Left lobe of liver (tissue), 2 donors: Measurements from ENCODE around the gene ANKRD63. TPM values are rescaled to one million over a fixed set of nuclear protein-coding genes. Genes with fewer than 3 reads are reported as not detected.
A peak's percentile ranks its signal among the peaks of the same experiment; 100 is the strongest.

Source experiments
- ATAC-seq: fragments of 200-7000 bp; cut with Tn5 transposase; one replicate; pipeline ENCODE4 v1.9.1; 2020; ENCODE audit warnings: mild to moderate bottlenecking, moderate library complexity
- DNase-seq: peaks from one replicate; pipeline ENCODE4 v3.0.0-alpha.2; 2020; ENCODE audit warnings: low spot score
- total RNA-seq: library from RNA; stranded (reverse); gene quantifications from one replicate; pipeline ENCODE4 v1.2.1, GENCODE V29; 2021
- donor health status: DM: no; HTN: no; CAD: no; lungs with moderate emphysema.
- donor health status: DM: no; HTN: yes; CAD: no.

ANKRD63 gene
- total RNA-seq, 1 donor from 2014 or later, result not detected

DNA sequence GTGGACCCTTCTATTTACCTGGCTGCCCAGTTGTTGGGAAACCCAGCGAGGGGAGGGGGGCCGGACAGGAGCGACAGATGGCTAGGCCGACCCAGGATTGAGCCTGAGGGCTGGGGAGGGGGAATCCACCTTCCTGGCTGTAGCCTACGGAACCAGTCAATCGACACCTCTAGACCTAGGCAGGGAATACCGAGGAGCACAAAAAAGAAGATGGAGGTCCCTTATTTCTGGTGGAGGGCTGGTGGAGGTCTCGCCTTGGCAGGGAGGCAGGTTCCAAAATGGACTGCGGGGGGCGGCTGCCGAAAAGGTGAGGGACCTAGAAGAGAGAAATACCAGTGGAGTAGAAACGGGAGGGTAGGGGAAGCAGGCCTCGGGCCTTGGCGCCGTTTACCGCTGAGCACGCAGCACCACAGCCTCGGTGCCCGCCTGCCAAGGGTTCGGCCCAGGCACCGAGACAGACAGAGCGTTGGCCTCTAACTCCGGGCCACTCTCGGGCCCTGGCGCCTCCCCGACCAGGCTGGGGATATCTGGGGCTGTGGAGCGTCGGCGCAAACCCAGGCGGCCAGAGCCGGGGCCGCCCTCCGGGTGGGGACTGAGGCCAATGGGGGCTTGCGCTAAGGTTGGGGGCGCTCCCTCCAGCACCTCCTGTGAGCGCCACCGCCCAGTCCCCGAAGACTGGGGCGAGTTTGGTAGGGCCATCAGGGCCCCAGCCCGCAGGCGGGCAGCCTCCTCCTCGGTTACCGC lies 1.6 kb downstream of the ANKRD63 start:
- no peak for DNase-seq

DNA sequence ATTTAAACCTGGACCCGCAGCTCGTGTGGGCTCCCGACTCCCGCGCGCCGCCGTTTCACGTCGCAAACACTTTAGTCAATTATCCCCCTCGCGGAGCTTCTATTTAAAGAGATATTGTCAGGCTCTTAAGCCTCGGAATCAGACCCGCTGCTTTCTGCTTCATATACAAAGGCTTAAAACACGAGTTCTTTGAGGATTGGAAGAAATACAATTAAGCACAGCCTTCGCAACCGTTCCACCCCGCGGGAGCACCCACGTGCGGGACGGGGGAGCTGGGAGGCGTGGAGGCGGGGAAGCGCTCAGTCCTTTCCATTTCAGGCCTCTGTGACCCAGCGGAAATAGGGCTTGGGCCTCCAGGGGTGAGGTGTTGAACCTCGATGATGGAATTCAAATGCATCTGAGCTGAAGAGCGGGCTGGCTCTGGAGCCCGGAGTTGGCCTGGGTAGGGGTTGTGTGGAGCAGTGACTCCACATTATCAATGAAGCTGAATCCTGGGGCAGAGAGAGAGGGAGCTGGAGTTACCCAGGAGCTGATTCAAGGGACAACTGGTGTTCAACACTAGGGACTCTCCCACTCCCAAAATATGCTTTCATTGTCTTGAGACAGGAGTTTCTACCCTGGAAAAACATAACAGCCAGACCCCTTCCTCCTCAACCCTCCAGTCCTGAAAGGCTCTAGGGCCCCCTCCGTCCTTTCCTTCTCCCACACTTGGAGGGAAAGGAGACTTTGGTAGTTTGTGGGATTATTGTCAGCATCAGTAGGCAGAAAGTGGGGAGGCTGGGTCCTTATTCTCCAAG lies 2.4 kb downstream of the ANKRD63 start:
- ATAC-seq (no peak), DNase-seq (no peak)

More for the DNA sequence above, 1.6 kb downstream of the ANKRD63 start:
- no peak for ATAC-seq

DNA sequence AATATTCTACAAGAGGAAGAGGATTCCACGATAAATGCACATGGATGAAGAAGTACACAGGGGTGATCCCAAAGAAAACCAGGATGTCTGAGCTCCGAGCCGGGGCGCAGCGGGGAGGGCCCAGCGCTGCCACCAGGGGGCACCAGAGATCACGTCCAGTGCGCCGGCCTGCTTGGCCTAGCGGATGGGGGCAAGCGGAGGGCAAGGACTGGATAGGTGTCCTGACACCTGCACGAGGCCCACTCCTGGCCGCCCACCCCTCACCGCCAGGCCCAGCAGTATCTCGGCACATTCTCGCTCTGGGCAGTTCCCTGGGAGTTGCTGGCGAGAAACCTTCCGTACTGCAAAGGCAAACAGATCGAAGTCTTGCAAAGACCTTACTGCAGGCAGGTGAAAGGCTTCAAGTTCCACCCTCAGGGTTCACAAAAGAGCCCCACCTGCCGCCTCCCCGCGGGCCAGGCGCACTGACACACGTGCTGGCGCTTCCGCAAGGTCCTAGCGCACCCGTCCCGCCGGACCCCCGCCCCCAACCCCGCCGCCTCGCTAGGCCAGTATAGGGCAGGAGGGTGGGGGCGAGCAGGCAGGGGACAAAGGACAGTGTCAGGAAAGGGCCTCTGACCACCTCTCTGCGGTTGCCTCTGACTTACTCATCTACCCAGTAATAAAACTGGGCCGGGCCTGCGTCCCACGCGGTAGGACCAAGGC lies 3.3 kb downstream of the ANKRD63 start:
- DNase-seq, result peak; percentile 75

GRCh38 chr15:40278026-40278425 lies 4.8 kb downstream of the ANKRD63 start:
- DNase-seq, result no peak

More for the DNA sequence above, 3.3 kb downstream of the ANKRD63 start:
- peak; percentile 71 for ATAC-seq

GRCh38 chr15:40277471-40277870 lies 5.4 kb downstream of the ANKRD63 start:
- no peak for DNase-seq
- no peak for ATAC-seq

More at GRCh38 chr15:40278026-40278425, 4.8 kb downstream of the ANKRD63 start:
- ATAC-seq, result no peak

- ATAC-seq (no peak), DNase-seq (no peak)
Observed at GRCh38 chr15:40276927-40277326, 5.9 kb downstream of the ANKRD63 start.

DNA sequence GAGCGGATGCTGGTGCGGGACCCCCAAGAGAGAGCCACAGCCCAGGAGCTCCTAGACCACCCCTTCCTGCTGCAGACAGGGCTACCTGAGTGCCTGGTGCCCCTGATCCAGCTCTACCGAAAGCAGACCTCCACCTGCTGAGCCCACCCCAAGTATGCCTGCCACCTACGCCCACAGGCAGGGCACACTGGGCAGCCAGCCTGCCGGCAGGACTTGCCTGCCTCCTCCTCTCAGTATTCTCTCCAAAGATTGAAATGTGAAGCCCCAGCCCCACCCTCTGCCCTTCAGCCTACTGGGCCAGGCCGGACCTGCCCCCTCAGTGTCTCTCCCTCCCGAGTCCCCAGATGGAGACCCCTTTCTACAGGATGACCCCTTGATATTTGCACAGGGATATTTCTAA lies 6.9 kb downstream of the ANKRD63 start:
- no peak for DNase-seq
- ATAC-seq, result no peak

DNA sequence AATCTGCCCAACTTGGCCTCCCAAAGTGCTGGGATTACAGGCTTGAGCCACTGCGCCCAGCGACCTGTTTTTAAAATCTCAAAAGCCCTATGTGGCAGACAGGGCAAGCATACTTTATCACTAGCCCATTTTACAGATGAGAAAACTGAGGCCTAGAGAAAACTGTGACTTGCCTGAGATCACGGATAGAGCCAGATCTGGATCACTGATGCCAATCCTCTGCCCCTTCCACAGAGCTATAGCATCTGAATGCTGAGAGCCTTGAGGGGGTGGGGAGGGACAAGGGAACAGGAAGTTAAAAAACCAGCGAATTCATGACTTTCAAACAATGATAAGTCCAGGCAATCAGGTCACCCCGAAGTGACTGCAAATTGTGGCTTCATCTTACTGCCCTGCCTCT lies 7.3 kb downstream of the ANKRD63 start:
- ATAC-seq, result no peak

GRCh38 chr15:40274350-40275274 lies 8.3 kb downstream of the ANKRD63 start:
- ATAC-seq, result peak; percentile 86
- DNase-seq, result peak; percentile 83

More for the DNA sequence above, 7.3 kb downstream of the ANKRD63 start:
- no peak for DNase-seq

GRCh38 chr15:40273428-40273827 lies 9.4 kb downstream of the ANKRD63 start:
- no peak for DNase-seq
- no peak for ATAC-seq

GRCh38 chr15:40272485-40273056 lies 10.3 kb downstream of the ANKRD63 start:
- ATAC-seq, result peak; percentile 52
- no peak for DNase-seq

GRCh38 chr15:40271685-40272484 lies 11.0 kb downstream of the ANKRD63 start:
- no peak for DNase-seq
- peak; percentile 47 for ATAC-seq

- no peak for DNase-seq
- no peak for ATAC-seq
Observed at GRCh38 chr15:40270246-40270995, 12.4 kb downstream of the ANKRD63 start.

DNA sequence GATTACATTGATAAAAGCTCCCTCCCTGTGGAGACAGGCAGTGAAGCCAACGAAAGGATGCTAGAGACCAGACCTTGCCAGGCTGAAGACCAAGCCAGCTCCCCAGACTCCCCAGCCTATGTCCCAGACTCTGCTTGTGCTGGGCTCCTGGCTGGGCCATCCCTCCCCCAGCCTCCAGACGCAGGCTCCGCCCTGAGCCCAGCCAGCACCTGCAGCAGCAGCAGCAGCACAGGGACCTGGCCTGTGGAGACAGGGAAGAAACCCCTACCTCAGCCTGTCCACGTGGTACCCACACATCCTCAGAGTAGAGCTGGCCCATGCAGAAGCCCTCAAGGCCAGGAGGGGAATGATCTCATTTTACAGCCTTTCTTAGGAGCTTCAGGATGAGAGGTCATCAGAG lies 13.3 kb downstream of the ANKRD63 start:
- no peak for DNase-seq
- no peak for ATAC-seq

GRCh38 chr15:40267670-40268069 lies 15.2 kb downstream of the ANKRD63 start:
- DNase-seq, result no peak
- ATAC-seq, result no peak

GRCh38 chr15:40266828-40267304 lies 16.0 kb downstream of the ANKRD63 start:
- ATAC-seq (no peak), DNase-seq (no peak)

DNA sequence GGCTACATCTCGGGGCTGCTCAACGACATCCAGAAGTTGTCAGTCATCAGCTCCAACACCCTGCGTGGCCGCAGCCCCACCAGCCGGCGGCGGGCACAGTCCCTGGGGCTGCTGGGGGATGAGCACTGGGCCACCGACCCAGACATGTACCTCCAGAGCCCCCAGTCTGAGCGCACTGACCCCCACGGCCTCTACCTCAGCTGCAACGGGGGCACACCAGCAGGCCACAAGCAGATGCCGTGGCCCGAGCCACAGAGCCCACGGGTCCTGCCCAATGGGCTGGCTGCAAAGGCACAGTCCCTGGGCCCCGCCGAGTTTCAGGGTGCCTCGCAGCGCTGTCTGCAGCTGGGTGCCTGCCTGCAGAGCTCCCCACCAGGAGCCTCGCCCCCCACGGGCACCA lies 17.0 kb downstream of the ANKRD63 start:
- DNase-seq, result no peak
- ATAC-seq, result no peak

DNA sequence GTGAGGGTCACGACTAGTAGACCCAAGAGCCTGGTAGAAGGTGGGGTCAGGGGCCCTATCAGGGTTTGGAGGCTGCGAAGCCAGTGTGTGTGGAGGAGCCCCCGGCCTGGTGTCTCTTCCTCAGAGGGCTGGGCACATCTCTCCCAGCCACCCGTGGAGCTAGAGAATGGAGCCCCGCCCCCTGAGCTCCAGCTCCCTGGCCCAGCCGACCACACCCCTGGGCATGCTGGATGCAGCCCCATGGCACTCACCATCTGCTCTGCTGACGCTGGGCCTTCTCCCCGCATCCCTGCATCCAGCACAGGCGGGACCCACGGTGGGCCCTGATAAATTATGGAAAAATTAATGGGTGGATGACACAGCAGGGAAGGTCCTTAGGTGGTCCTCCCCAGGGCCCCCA lies 17.5 kb downstream of the ANKRD63 start:
- ATAC-seq (no peak), DNase-seq (no peak)
